OCI-M2 (cell line): Measurements from ENCODE around the gene STYXL2.

Experiments
- DNase-seq: peaks from one replicate; lab custom pipeline; 2025; ENCODE audit not compliant: unreplicated experiment; lab: John Stamatoyannopoulos, UW

The STYXL2 gene

DNA sequence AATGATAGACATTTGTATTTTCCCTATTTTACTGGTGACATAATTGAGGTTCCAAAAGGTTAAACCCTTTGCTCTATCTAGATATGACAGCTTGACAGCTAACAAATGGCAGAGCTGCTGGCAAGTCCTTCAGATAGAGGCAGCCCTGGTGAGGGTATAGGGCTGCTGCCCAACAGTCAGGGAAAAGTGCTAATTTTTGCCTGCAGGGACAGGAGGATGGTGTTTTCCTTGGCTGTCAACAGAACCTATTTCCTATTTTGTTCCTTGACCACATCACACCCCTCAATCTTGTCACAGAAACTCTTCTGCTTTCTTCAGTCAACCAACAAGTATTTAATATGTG, 16.0 kb upstream of the STYXL2 start:
- DNase-seq, result no peak

DNA sequence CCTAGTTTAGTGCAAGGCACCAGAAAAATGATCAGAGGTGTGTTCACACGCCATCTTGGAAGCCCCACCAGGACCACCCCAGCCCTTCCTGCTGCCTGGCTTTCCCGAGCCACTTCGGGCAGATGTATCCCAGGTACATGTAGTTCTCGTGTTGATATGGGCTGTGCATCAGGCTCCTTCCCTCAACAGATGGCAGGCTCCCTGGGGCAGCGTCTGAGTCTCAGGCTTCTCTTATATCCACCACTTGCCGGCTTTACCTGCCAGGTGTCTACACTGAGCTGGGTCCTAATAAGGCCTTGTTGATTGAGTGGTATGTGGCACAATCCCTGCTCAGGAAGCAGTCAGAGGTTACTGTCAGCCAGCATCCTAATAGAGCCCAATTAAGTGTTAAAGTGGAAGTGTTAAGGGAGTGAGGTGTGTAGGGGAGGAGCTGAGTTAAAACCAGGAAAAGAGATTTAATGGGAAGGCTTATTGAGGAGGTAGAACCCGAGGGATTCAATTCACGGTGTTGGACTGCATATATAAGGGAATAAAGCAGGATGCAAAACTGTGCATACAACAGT, 12.2 kb upstream of the STYXL2 start:
- no peak for DNase-seq

DNA sequence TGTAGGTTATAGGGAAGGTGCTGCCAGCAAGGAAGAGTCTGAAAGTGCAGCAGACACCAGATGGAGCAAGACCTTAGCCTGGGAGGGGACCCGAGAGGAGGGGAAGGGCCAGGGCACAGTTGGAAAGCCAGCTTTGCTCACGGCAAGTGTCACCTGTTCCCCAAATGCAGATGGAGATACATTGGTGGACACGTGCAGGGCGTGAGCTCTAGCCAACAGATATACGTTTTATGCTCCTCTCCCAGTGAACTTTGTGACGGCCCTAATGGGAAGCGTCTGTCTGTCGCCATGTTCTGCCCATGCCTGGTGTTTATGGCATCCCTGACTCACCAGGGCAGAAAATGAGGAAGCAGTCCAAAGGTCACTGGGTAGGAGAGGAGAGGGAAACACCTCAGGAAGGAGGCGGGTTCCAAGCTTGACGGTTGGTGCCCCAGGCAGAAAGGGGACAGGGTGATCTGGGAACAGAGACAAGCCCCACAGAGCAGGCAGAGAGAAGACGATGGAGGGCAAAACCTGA, 11.3 kb upstream of the STYXL2 start:
- no peak for DNase-seq

DNA sequence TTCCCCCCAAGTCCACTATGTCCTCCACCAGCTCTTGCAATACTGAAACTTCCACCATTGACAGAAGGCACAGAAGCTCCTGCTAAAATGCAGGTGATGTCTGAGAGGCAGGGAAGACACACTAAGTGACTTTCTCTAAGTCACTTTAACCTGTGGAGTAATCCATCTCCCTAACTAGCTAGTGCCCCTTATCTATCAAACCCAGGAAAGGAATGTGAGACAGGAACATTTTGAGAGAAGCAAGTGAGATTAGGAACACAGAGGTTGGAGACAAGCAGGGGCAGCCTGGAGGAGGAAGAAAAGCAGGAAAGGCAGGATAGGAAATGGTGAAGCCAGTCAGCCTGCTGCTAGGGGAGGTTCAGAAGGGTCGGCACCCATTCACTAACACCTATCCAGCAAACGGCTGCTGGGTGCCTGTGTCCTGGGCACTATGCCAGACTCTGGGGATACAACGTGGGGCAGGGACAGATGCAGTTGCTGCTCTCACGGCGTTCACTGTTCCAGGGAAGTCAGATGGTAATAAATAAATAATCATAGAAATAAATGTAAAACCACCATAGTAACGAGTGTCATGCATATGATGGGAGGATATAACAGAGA, 10.7 kb upstream of the STYXL2 start:
- no peak for DNase-seq

DNA sequence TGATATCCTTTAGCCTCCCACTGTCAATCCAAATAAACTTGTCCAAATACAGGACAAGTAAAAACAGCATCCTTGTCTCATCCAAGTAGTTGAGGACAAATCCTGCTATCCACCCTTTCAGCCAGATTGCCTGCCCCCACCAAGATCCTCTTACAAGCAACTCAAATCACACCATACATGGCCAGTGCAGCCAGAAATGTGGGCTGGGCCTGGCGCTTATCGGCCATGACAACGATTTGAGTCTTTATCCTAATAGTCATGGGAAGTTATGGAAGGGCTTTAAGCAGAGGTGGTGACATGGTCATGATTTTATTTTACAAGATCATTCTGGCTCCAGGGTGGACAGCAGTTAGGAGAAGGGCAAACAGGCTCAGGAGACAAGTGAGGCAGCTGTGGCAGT, 10.0 kb upstream of the STYXL2 start:
- no peak for DNase-seq

DNA sequence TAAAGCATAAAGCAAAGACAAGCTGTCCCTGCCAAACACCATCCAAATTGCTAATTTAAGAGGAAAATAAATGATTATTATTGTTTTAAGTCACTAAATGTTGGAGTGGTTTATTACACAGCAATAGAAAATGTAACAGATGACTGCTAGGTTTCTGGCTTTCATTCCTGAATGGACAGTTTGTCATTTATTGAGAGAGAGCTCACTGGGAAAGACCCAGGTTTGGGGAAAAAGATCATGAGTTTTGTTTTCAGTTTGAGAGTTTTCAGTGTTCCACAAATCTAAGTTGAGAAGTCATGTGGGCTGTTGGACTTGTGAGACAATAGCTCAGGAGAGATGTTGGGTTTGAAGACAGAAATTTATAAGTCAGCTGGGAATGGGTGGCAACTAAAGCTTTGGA, 9.1 kb upstream of the STYXL2 start:
- no peak for DNase-seq

DNA sequence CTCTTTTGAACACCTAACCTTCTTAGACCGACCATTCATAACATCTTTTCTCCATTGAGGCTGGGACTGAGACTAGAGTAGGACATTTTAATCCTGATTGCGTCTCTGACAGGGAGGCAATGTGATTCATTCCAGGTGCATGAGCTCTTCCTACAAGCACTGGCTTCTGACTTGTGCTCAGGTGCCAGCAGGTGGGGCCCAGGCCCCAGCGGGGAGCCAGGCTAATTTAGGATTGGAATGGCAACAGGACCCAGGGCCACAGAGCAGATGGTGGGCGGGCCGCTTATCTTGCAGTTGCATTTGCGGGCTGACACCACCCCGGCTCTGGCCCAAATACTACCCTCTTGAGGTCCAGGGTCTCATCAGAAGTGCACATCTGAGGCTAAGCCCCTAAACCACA, 7.8 kb upstream of the STYXL2 start:
- no peak for DNase-seq

DNA sequence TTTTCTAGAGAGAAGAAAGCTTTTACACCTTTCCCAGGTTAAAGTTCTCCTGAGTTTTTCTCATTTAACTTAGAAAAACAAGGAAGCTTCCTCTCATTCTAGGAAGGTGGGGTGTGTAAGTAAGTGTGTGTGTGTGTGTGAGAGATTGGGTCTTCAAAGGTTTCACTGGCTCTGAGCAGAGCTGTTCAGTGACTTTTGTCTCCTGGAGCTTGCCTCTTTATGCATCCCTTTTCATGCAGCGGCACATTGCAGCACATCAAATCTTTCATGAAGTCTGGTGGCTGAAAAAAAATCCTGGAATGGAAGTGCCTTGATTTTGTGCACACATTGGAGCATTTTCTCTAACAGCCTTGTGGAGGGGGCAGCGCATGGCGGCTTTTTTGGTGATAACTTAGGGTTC, 7.1 kb upstream of the STYXL2 start:
- DNase-seq, result no peak

DNA sequence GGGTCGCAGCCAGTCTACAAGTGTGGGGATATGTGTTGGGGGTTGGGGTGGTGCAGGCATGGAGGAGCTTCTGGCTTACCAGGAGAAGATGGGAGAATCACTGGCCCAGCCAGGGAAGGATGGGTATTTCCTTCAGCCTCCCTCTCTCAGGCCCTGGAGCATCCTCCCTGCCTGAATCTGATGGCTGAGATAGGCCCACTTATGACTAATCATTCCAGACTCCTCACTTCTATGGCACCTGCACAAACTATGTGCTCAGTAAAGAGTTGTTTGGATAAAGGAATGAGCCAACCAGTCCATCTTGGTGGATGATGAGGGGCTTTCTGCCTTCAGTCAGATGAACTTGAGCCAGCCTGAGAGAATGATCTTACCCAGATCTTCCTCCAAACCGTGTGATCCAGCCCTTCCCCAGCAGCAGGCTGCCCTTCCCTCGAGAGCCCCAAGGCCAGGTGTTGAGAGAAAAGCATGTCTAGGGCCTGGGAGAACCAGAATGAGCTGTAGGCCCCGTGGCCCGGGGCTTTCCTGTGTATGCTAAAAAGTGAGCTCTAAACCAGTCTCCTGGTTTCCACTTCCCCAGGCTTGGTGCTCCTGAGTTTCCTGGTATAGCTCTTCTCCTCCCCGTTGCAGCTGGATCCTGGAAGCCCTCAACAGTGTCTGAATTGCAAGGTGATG, 5.0 kb upstream of the STYXL2 start:
- no peak for DNase-seq

DNA sequence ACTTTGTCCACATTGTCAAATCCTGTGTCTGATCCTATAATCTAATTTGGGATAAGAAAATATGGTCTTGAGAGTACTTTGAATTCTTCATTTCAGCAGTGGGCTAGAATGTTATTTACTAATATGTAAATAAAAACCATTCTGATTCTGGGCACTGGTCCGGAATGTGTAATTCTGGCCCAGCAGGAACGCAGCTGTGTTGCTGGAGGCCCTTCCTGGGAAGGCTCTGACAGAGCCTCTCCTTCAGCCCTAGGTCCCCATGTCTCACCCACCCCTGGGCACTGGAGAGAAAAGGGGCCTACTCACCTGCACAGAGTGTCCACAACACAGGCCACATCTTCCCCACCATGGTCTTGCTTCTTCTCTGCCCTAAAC, 3.9 kb upstream of the STYXL2 start:
- no peak for DNase-seq

DNA sequence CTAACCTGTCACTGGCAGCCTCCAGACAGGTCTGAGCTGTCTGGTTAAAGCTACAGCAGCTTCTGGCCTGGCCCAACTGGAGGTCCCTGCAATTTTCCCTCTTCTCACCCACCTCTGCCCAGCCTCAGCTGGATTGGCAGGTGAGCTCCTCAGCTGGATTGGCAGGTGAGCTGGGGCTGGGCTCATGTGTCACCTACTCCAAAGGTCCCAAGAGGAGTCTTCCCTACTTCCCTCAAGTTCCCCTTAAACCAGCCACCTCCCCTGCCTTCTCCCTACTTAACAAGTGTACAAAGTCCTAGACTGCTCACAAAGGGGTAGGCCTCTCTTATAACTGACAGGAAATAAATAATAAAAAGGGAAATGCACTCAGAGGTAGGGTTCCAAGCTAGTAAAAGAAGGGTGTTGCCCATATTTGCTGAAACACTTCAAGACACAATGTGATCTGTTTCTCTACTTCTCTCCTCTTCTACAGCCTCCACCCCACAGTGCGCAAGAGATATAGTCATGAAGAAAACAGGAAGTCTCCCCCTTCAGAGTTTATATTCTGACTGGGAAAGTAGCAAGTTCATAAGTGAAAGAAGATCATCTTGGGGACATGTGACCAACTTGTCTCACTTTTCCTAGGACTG, 3.4 kb upstream of the STYXL2 start, which contains the start of gene GPA33:
TSS of gene GPA33 (minus strand) at position 64 of the 629 bp plus-strand sequence. CDS start 90 bp downstream, outside the sequence.
- no peak for DNase-seq

DNA sequence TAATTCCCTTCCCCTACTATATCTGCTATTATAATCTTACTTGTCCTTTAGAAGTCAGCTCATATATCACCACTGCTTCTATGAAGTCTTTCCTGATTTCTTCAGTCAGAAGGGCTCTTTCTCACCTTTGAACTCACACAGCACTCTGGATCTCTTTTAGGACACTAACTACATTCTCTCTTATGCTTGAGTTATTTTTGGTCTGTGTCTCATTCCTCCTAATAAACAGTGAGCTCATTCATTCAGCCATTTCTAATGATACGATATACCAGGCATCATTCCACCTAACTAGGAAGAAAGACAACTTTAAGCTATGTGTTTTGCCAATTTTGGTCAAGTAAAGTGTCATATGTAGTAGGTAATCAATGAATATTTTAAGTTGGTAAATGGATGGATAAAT, 1.2 kb upstream of the STYXL2 start:
- DNase-seq, result no peak

DNA sequence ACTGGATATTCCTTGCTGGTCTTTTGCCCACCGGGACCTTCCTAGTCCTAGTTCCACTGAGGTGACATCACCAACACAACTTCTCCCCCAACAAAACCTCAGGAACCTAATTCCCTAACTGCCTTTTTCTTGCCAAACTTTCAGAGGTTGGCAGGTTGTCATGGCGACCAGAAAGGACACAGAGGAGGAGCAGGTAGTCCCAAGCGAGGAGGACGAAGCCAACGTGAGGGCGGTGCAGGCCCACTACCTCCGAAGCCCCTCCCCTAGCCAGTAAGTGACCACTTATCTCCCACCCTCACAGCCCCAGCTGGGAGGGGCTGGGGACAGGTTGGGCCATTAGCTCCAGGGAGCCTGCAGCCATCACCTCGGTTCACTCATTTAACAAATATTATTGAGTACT, 815 bp downstream of the STYXL2 start:
- DNase-seq, result no peak

DNA sequence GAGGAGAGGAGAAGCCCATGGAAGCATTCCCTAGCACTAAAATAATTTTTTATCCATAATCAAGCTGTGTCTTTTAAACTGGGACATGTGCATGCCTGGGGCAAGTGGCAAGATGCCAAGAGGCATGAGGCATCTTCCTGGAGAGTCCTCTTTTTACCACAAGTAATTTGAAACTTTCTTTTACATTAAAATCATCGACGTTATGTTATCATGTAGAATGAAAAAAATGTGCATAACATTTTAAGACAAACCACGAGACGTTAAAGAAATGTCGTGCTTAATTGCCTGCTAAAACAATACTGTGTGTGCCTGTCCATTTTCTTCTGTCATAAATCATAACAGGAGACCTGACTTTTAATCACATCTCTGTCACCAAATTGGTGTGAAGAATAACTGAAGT, 1.5 kb downstream of the STYXL2 start:
- no peak for DNase-seq

DNA sequence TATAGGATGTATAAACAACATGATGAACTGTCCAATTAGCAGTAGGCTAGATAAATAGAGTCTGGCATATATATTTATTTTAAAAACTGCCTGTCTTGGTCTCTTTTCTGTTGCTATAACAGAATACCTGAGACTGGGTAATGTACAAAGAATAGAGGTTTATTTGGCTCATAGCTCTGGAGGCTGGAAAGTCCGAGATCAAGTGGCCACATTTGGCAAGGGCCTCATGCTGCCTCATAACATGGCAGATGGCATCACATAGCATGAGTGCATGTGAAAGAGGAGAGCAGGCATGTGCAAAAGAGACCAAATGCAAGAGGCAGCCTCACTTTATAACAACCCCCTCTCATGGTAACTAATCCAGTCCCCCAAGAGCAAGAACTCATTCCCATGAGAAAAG, 6.0 kb downstream of the STYXL2 start:
- DNase-seq, result no peak

DNA sequence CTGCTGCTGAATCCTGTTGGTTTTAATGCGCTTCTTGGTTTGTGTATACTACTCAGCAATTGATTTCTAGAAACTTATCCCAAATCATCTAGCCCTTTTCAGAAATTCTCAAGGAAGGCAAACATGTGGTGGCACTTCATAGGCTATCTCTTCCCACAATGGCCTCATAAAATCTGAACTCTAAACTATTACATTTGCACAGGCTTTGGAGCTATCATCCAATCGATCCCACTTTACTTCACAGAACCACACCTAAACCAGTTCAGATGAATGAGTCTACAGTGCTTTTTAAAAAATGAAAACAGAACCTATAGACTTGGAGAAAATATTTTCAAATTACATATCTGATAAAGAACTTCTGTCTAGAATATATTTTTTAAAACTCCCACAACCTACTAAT, 6.9 kb downstream of the STYXL2 start:
- DNase-seq, result no peak

DNA sequence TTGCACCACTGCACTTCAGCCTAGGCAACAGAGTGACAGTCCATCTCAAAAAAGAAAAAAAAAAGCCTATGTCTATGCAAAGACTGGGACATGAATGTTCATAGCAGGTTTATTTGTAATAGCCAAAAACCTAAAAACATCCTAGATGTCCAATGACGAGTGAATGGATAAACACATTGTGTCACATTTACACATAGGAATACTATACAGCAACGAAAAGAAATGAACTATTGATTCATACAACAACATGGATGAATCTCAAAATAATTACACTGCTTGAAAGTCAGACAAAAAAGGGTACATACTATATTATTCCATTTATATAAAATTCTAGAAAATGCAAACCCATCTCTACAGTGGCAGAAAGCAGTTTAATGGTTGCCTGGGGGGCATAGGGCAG, 7.9 kb downstream of the STYXL2 start:
- DNase-seq, result no peak

DNA sequence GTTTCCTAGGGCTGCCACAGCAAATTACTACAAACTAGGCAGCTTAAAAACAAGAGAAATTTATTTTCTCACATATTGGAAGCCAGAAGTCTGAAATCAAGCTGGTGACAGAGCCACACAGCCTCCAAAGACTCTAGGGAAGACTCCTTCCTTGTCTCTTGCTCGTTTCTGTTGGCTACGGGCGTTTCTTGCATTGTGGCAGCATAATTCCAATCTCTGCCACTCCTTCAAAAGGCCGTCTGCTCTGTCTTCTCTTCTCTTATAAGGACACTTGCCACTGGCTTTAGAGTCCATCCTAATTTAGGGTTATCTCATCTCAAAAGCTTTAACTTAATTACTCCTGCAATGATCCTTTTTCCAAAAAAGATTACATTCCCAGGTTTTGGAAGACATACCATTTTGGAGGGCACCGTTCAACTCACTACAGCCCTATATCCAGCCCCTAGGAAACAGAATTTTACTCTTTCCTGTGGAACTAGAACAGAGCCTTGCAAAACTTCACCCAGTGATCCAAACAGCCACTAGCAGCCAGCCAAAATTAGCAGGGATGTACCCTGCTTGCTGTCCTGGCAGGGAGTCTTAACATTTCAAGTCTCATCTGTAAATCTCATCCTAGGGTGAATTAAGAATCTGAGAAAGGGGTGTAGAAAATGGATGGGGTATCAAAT, 9.2 kb downstream of the STYXL2 start:
- no peak for DNase-seq

DNA sequence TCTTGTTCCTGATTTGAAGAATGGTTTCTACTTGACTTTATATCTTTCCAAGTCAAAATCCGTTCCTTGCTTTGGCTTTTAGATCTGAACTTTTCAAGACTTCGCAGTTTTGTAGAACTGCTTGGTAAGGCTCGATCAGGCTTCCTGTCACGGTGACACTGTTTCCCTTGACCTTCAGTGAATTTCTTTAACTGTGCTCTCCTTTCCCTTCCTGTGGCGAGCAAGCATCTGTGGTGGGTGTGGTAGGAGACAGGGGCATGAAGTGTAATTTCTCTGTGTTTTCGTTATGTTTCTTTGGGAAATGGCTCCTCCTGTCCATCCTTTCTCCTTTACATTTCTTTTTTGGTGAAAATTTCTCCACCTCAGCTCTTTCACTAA, 10.4 kb downstream of the STYXL2 start:
- no peak for DNase-seq

DNA sequence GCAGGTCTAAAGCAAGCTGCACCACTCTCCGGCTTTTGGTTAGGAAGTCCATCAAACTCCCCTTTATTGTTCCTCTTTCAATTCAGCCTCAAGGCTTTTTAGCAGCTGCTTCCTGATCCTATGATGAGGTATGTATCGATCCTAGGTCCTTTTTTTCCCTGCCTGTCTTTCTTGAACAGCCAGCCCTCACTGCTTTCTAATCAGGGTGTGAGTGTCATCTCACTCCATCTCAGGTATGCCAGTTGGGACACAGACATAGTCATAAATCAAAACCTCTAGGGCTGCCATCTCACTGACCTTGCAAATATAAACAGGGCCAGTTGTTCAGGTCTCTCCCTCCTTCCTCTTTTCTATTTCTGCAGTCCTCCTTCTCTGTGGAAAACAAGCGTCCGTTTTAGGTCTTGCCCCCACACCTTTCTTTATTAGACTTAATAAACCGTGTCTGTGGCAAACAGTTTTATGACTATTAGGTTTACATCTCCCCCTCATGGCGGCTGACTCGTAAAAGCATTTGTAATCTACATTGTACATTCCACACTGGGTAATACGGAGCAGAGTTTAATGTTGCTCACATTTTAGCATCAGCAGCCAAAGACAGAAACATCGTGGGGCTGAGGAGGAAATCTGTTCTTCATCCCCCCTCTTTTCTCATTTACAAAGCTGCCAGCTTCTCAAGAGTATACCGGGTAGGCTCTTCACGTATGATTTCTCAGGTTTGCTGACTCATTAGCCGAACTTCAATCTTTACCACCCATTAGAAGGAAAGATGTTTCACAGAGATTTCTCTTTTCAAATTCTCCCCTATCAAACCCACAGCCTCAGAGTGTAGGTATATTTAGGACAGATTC, 11.6 kb downstream of the STYXL2 start:
- DNase-seq, result no peak

DNA sequence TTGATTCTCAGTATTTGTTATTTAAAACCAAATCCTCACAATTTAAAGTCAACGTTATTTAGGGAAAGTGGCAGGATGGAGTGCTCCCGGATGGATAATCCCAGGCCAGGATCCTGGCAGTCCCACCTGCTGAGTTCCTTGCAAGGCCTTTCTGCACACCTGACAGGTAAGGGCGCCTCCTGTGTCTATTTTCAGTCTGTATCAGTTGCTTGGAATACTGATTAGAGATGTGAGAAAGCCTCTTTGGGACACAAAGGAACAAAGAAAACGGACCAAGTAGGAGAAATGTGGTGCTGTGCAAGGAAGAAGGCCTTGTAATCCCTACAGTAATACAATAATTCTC, 12.2 kb downstream of the STYXL2 start:
- no peak for DNase-seq
